GM21381 (cell line): Measurements from ENCODE around the gene CNEP1R1.
"Not testable (repeated sequence)": the region's sequence is repeated elsewhere in the genome, so short reads cannot be mapped to it uniquely, and the experiment has no call there.

ENCODE experiments used
- ATAC-seq: cut with Tn5 transposase; IDR thresholded peaks from one replicate; pipeline ENCODE4 v1.9.1; 2021; ENCODE audit warnings: mild to moderate bottlenecking, moderate library complexity; ENCODE audit not compliant: unreplicated experiment

Gene CNEP1R1

GRCh38 chr16:50024684-50025536 is at the start of gene CNEP1R1:
CNEP1R1 (plus strand) TSS chr16:50025225; CDS start chr16:50025316, 91 bp downstream.
- peak; percentile 99 for ATAC-seq

GRCh38 chr16:49977427-49977826 is 47.6 kb upstream of the CNEP1R1 start:
- no peak for ATAC-seq

- no peak for ATAC-seq
Observed at GRCh38 chr16:49978569-49979326, 46.3 kb upstream of the CNEP1R1 start.

- ATAC-seq = no peak
Observed at GRCh38 chr16:49980166-49980565, 44.9 kb upstream of the CNEP1R1 start.

- no peak for ATAC-seq
Observed at GRCh38 chr16:49986351-49987124, 38.5 kb upstream of the CNEP1R1 start.

GRCh38 chr16:49987381-49987780 is 37.6 kb upstream of the CNEP1R1 start:
- ATAC-seq = no peak

- ATAC-seq = no peak
Observed at GRCh38 chr16:49992825-49993224, 32.2 kb upstream of the CNEP1R1 start.

GRCh38 chr16:49993579-49993978 is 31.4 kb upstream of the CNEP1R1 start:
- no peak for ATAC-seq

- no peak for ATAC-seq
Observed at GRCh38 chr16:49994006-49994405, 31.0 kb upstream of the CNEP1R1 start.

- no peak for ATAC-seq
Observed at GRCh38 chr16:49995720-49996119, 29.3 kb upstream of the CNEP1R1 start.

- ATAC-seq = no peak
Observed at GRCh38 chr16:49997721-49998251, 27.2 kb upstream of the CNEP1R1 start.

GRCh38 chr16:49998991-49999390 is 26.0 kb upstream of the CNEP1R1 start:
- ATAC-seq = no peak

GRCh38 chr16:50001144-50001543 is 23.9 kb upstream of the CNEP1R1 start:
- no peak for ATAC-seq

GRCh38 chr16:50002190-50002589 is 22.8 kb upstream of the CNEP1R1 start:
- ATAC-seq = no peak

- ATAC-seq = no peak
Observed at GRCh38 chr16:50004239-50004638, 20.8 kb upstream of the CNEP1R1 start.

- ATAC-seq = no peak
Observed at GRCh38 chr16:50006964-50007363, 18.1 kb upstream of the CNEP1R1 start.

- no peak for ATAC-seq
Observed at GRCh38 chr16:50007744-50008143, 17.3 kb upstream of the CNEP1R1 start.

- no peak for ATAC-seq
Observed at GRCh38 chr16:50010212-50010611, 14.8 kb upstream of the CNEP1R1 start.

GRCh38 chr16:50011707-50012106 is 13.3 kb upstream of the CNEP1R1 start:
- no peak for ATAC-seq

- ATAC-seq = no peak
Observed at GRCh38 chr16:50012182-50012581, 12.8 kb upstream of the CNEP1R1 start.

- not testable (repeated sequence) for ATAC-seq
Observed at GRCh38 chr16:50014211-50014610, 10.8 kb upstream of the CNEP1R1 start.
